Measurements from ENCODE around the gene KIF5A.

DNA sequence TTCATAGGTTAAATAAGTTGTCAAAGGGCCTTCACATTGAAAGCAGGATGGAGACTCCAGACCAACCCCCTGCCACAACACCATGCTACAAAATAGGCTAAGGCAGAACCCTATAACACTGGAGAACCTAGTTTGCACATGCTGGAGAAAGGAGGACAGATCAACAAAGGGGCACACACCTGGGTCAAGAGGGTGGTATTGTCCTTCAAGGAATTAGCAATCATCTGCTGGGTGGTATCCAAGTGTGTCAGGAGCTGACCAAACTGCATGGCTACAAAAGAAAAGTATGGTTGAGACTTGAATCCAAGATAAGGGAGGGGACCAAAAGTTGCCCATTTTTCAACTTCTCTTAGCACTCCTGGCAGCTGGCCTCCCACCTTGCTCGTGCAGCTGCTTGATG, 18.0 kb upstream of the KIF5A start:
- TF ChIP-seq, protein P1, sequence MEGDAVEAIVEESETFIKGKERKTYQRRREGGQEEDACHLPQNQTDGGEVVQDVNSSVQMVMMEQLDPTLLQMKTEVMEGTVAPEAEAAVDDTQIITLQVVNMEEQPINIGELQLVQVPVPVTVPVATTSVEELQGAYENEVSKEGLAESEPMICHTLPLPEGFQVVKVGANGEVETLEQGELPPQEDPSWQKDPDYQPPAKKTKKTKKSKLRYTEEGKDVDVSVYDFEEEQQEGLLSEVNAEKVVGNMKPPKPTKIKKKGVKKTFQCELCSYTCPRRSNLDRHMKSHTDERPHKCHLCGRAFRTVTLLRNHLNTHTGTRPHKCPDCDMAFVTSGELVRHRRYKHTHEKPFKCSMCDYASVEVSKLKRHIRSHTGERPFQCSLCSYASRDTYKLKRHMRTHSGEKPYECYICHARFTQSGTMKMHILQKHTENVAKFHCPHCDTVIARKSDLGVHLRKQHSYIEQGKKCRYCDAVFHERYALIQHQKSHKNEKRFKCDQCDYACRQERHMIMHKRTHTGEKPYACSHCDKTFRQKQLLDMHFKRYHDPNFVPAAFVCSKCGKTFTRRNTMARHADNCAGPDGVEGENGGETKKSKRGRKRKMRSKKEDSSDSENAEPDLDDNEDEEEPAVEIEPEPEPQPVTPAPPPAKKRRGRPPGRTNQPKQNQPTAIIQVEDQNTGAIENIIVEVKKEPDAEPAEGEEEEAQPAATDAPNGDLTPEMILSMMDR (conservative IDR thresholded peaks at IDR 0.05) = no peak
- no peak for TF ChIP-seq ZFX (IDR thresholded peaks at IDR 0.05)

Data from C4-2B (cell line).